H1 (cell line): Measurements from ENCODE around the gene NME1. TPM values are rescaled to one million over a fixed set of nuclear protein-coding genes. Genes with fewer than 3 reads are reported as not detected.

Source experiments
- CTCF ChIA-PET: fragments of 300-600 bp; sonication (Branson Sonifier 250); formaldehyde crosslinking; loops from one replicate; lab custom pipeline; 2021; ENCODE audit not compliant: partially characterized antibody; lab: Charles Lee
- POLR2A ChIA-PET: fragments of 300-600 bp; sonication (Branson Sonifier 250); formaldehyde crosslinking; loops from one replicate; lab custom pipeline; 2021; ENCODE audit warnings: inconsistent platforms; ENCODE audit not compliant: partially characterized antibody; lab: Charles Lee
- DNase-seq, 2 experiments: peaks; one replicate each; pipeline versions ENCODE4 v3.0.0 to v3.0.0-alpha.2; 2010 to 2022; ENCODE audit warnings: low spot score in 2 of 2, low read depth in 1 of 2, mixed read lengths in 1 of 2
- FAIRE-seq: peaks from 2 replicates; lab custom pipeline; 2011; peaks lifted over from hg19 to GRCh38; lab: Jason Lieb, UNC
- H2AFZ ChIP-seq: 2 replicates; pipeline ENCODE4 v1.8.1; 2012; ENCODE audit warnings: low read length, inconsistent platforms
- H2AK5ac ChIP-seq: 2 replicates; pipeline ENCODE4 v1.6.1; 2013; ENCODE audit warnings: low read depth, low read length
- H2BK120ac ChIP-seq: replicated peaks from 2 replicates; pipeline ENCODE3; 2013; ENCODE audit warnings: low read depth, low read length, inconsistent platforms
- H2BK12ac ChIP-seq: 2 replicates; pipeline ENCODE4 v1.6.1; 2013; ENCODE audit warnings: low read depth, low read length
- H2BK15ac ChIP-seq: 2 replicates; pipeline ENCODE4 v1.6.1; 2013; ENCODE audit warnings: low read length
- H2BK20ac ChIP-seq: 2 replicates; pipeline ENCODE4 v1.6.1; 2013; ENCODE audit warnings: low read length
- H2BK5ac ChIP-seq: 2 replicates; pipeline ENCODE4 v1.6.1; 2013; ENCODE audit warnings: low read depth, low read length
- H3K14ac ChIP-seq: 2 replicates; pipeline ENCODE4 v1.6.1; 2013; ENCODE audit warnings: inconsistent platforms; ENCODE audit not compliant: insufficient read length
- H3K18ac ChIP-seq: 2 replicates; pipeline ENCODE4 v1.6.1; 2013; ENCODE audit warnings: low read length; ENCODE audit errors: extremely low read depth
- H3K23ac ChIP-seq: 2 replicates; pipeline ENCODE4 v1.6.1; 2013; ENCODE audit warnings: inconsistent platforms; ENCODE audit not compliant: insufficient read length
- H3K23me2 ChIP-seq: 2 replicates; pipeline ENCODE4 v1.6.1; 2013; ENCODE audit warnings: low read depth, low read length
- H3K27ac ChIP-seq: 2 replicates; pipeline ENCODE4 v1.6.1; 2011; ENCODE audit warnings: low read depth, low read length, inconsistent platforms
- H3K27me3 ChIP-seq, 4 experiments: replicated peaks in 1 of 4; 1 replicate in 1 of 4; 2 replicates in 3 of 4; pipeline versions ENCODE4 v1.6.1 to v1.8.1; 2011 to 2013; ENCODE audit warnings: low read length in 3 of 4, mild to moderate bottlenecking in 3 of 4, inconsistent platforms in 2 of 4, mixed read lengths in 2 of 4, moderate library complexity in 1 of 4; ENCODE audit not compliant: control insufficient read depth in 3 of 4, insufficient read depth in 3 of 4; ENCODE audit errors: extremely low read depth in 1 of 4
- H3K36me3 ChIP-seq, 4 experiments: 2 replicates each; pipeline versions ENCODE4 v1.6.1 to v1.8.1; 2011 to 2013; ENCODE audit warnings: mild to moderate bottlenecking in 4 of 4, low read length in 3 of 4, moderate library complexity in 2 of 4, control low read depth in 1 of 4, inconsistent platforms in 1 of 4; ENCODE audit not compliant: insufficient read depth in 4 of 4, control insufficient read depth in 2 of 4
- H3K4ac ChIP-seq: replicated peaks from 2 replicates; pipeline ENCODE3; 2013; ENCODE audit warnings: low read length, low read depth, mixed read lengths, inconsistent platforms; ENCODE audit not compliant: insufficient read length
- H3K4me1 ChIP-seq, 4 experiments: replicated peaks in 1 of 4; 1 replicate in 1 of 4; 2 replicates in 3 of 4; pipeline versions ENCODE4 v1.6.1 to v1.8.1; 2011 to 2013; ENCODE audit warnings: low read length in 3 of 4, inconsistent platforms in 2 of 4, mixed read lengths in 1 of 4; ENCODE audit not compliant: insufficient read depth in 4 of 4, control insufficient read depth in 3 of 4
- H3K4me2 ChIP-seq, 2 experiments: 2 replicates each; pipeline versions ENCODE4 v1.6.1 to v1.8.1; 2011 to 2013; ENCODE audit warnings: low read depth in 2 of 2, low read length in 2 of 2, control low read depth in 1 of 2, inconsistent platforms in 1 of 2, mild to moderate bottlenecking in 1 of 2; ENCODE audit not compliant: insufficient read depth in 1 of 2
- H3K4me3 ChIP-seq, 4 experiments: fragments of 200-600, 300-600 bp in 1 of 4; sonication (generic), shearing (Covaris generic), sonication (Bioruptor Twin) in 1 of 4; 2 replicates each; pipeline versions ENCODE4 v1.5.1 to v1.8.1; 2011 to 2016; ENCODE audit warnings: low read length in 4 of 4, low read depth in 3 of 4, control low read depth in 2 of 4, inconsistent platforms in 2 of 4, mild to moderate bottlenecking in 2 of 4, mixed read lengths in 1 of 4, moderate library complexity in 1 of 4; ENCODE audit not compliant: insufficient read depth in 2 of 4; ENCODE audit errors: extremely low read depth in 1 of 4
- H3K56ac ChIP-seq: replicated peaks from 2 replicates; pipeline ENCODE3; 2013; ENCODE audit warnings: low read depth, mild to moderate bottlenecking, mixed read lengths, low read length, inconsistent platforms; ENCODE audit not compliant: insufficient read length
- H3K79me1 ChIP-seq: 2 replicates; pipeline ENCODE4 v1.6.1; 2013; ENCODE audit warnings: low read depth, low read length, control low read depth
- H3K79me2 ChIP-seq, 2 experiments: 2 replicates each; pipeline versions ENCODE4 v1.6.1 to v1.8.1; 2012 to 2013; ENCODE audit warnings: low read length in 2 of 2, mild to moderate bottlenecking in 2 of 2, inconsistent platforms in 1 of 2; ENCODE audit not compliant: insufficient read depth in 2 of 2, control insufficient read depth in 1 of 2
- H3K9ac ChIP-seq, 4 experiments: replicated peaks in 1 of 4; 1 replicate in 1 of 4; 2 replicates in 3 of 4; pipeline versions ENCODE4 v1.6.1 to v1.8.1; 2011 to 2013; ENCODE audit warnings: low read depth in 3 of 4, low read length in 3 of 4, control low read depth in 2 of 4, mild to moderate bottlenecking in 2 of 4, moderate library complexity in 2 of 4, inconsistent platforms in 1 of 4; ENCODE audit errors: extremely low read depth in 1 of 4
- H3K9me3 ChIP-seq, 2 experiments: 2 replicates each; pipeline versions ENCODE4 v1.6.1 to v1.8.1; 2012 to 2013; ENCODE audit warnings: mild to moderate bottlenecking in 2 of 2, moderate library complexity in 2 of 2, control low read depth in 1 of 2, inconsistent platforms in 1 of 2, low read depth in 1 of 2, low read length in 1 of 2, mixed read lengths in 1 of 2; ENCODE audit not compliant: insufficient read depth in 2 of 2
- H4K20me1 ChIP-seq, 2 experiments: replicated peaks in 1 of 2; 2 replicates each; pipeline versions ENCODE3 to v1.8.1; 2011 to 2013; ENCODE audit warnings: inconsistent platforms in 2 of 2, low read length in 2 of 2, mild to moderate bottlenecking in 1 of 2; ENCODE audit not compliant: insufficient read depth in 2 of 2, control insufficient read depth in 1 of 2
- H4K5ac ChIP-seq: 2 replicates; pipeline ENCODE4 v1.6.1; 2013; ENCODE audit warnings: low read length, low read depth, mixed read lengths, inconsistent platforms; ENCODE audit not compliant: insufficient read length
- H4K8ac ChIP-seq: 2 replicates; pipeline ENCODE4 v1.8.0; 2013; ENCODE audit warnings: mild to moderate bottlenecking, moderate library complexity, low read length, inconsistent platforms; ENCODE audit not compliant: insufficient read depth; ENCODE audit errors: extremely low read depth
- H4K91ac ChIP-seq: replicated peaks from 2 replicates; pipeline ENCODE3; 2013; ENCODE audit warnings: low read length, mixed read lengths, inconsistent platforms; ENCODE audit not compliant: insufficient read length
- EGR1 ChIP-seq: IDR thresholded peaks from 2 replicates; pipeline ENCODE4 v1.6.1; 2011; ENCODE audit warnings: low read depth, low read length, borderline replicate concordance
- FOSL1 ChIP-seq: IDR thresholded peaks from 2 replicates; pipeline ENCODE4 v1.6.1; 2011; ENCODE audit warnings: mild to moderate bottlenecking, low read depth, low read length, moderate library complexity; ENCODE audit not compliant: insufficient read depth
- HDAC2 ChIP-seq, 2 experiments: fragments of 300-600 bp in 1 of 2; sonication (generic) in 1 of 2; IDR thresholded peaks; 2 replicates each; pipeline ENCODE4 v1.6.1; 2011 to 2012; ENCODE audit warnings: low read depth in 2 of 2, low read length in 2 of 2, mild to moderate bottlenecking in 2 of 2, moderate library complexity in 2 of 2, borderline replicate concordance in 1 of 2, inconsistent platforms in 1 of 2
- HDAC6 ChIP-seq: IDR thresholded peaks from one replicate; pipeline ENCODE4 v1.7.1; 2012; ENCODE audit warnings: low read depth, mild to moderate bottlenecking, inconsistent platforms, low read length, moderate library complexity
- PHF8 ChIP-seq: fragments of 200-600 bp; sonication (generic); conservative IDR thresholded peaks from 2 replicates; pipeline ENCODE4 v1.7.1; 2012; ENCODE audit warnings: low read depth, mild to moderate bottlenecking, inconsistent platforms, low read length, moderate library complexity
- RAD21 ChIP-seq, 2 experiments: IDR thresholded peaks in 1 of 2; conservative IDR thresholded peaks in 1 of 2; 2 replicates each; pipeline ENCODE4 v1.6.1; 2011; ENCODE audit warnings: low read depth in 2 of 2, low read length in 2 of 2, improper control_type of control experiment in 1 of 2, inconsistent platforms in 1 of 2, mild to moderate bottlenecking in 1 of 2, moderate library complexity in 1 of 2
- SP4 ChIP-seq: IDR thresholded peaks from 2 replicates; pipeline ENCODE4 v1.6.1; 2012; ENCODE audit warnings: low read length, inconsistent platforms
- SRF ChIP-seq: IDR thresholded peaks from 2 replicates; pipeline ENCODE4 v1.6.1; 2011; ENCODE audit warnings: mild to moderate bottlenecking, low read depth, low read length, moderate library complexity
- SUZ12 ChIP-seq: fragments of 200-600 bp; sonication (generic); IDR thresholded peaks from 2 replicates; pipeline ENCODE4 v1.6.1; 2012; ENCODE audit warnings: mild to moderate bottlenecking, inconsistent platforms, low read length, moderate library complexity, mixed read lengths
- TEAD4 ChIP-seq: IDR thresholded peaks from 2 replicates; pipeline ENCODE4 v1.6.1; 2012; ENCODE audit warnings: low read depth, low read length, inconsistent platforms, mixed read lengths
- WGBS, 2 experiments: shearing (Covaris generic) in 1 of 2; methylation state at CpG; one replicate each; pipeline versions ENCODE4 v1.1.6 to v1.1.7; 2013 to 2015; ENCODE audit warnings: low lambda C conversion rate in 2 of 2, mixed read lengths in 2 of 2, inconsistent platforms in 1 of 2, low coverage in 1 of 2, missing lambda C conversion rate in 1 of 2; ENCODE audit not compliant: insufficient replicate concordance in 2 of 2, insufficient coverage in 1 of 2, insufficient read length in 1 of 2; ENCODE audit errors: extremely low coverage in 1 of 2, missing lambda C conversion rate in 1 of 2; 5-methylcytosine and 5-hydroxymethylcytosine counted together
- polyA plus RNA-seq, 7 experiments: library from polyadenylated mRNA; depleted of rRNA in 3 of 7; stranded (reverse) in 5 of 7; unstranded in 2 of 7; fragments of >200 nt in 5 of 7; fragments of 200-250 nt in 2 of 7; gene quantifications; 1 replicate in 5 of 7; 2 replicates in 1 of 7; 4 replicates in 1 of 7; pipeline versions ENCODE4 v1.2.1 to v1.2.3, GENCODE V29; 2011 to 2013; ENCODE audit warnings: missing spikeins in 2 of 7, mixed read lengths in 2 of 7
- total RNA-seq: library from RNA; stranded (reverse); fragmentation: NEBNext Ultra II Directional; extraction: Animal tissue kit (Norgen Biotek cat#: 25700); gene quantifications from 2 replicates; pipeline ENCODE4 v1.2.1, GENCODE V29; 2021

Gene NME1
- total and polyA plus RNA-seq, 2 of the 8 experiments (the other 6 are each of a cell fraction or from before 2014, with no cell fraction given), result 307 to 380 TPM

- Histone ChIP-seq H3K9me3 (no peaks in the 10 kb centered on the region), H3K56ac (peak within 1 kb of the TSS; percentile 32), H3K14ac (no peak within 1 kb of the TSS), H3K4me1 (peaks cover 0 to 5% (median 4%) of the 10 kb centered on the region in 4 experiments; a peak in 4 of 7 replicates), H3K23me2 (peaks cover 11% of the 10 kb centered on the region), H3K4me2 (peak within 1 kb of the TSS; percentile 89 to 93), H4K20me1 (peaks cover 5 to 15% of the 10 kb centered on the region in 2 experiments), H2BK5ac (peak within 1 kb of the TSS; percentile 91), H4K91ac (peak within 1 kb of the TSS; percentile 42), H4K5ac (peak within 1 kb of the TSS; percentile 71), H3K27ac (peak within 1 kb of the TSS; percentile 98), H2BK12ac (peak within 1 kb of the TSS; percentile 55; the same call in 1 of the 2 replicates), H3K36me3 (no peaks in the 10 kb centered on the region), H3K4ac (no peak within 1 kb of the TSS), H3K9ac (peak within 1 kb of the TSS; percentile 81 to 98 (median 90)), H3K23ac (no peak within 1 kb of the TSS), H2BK20ac (no peak within 1 kb of the TSS), H2AFZ (peak within 1 kb of the TSS; percentile 95), H2AK5ac (0 out of 2 replicates have a peak within 1 kb of the TSS, but pooled peaks have one; percentile 53), H2BK15ac (no peak within 1 kb of the TSS), H3K79me1 (peaks cover 7% of the 10 kb centered on the region; the same call in 1 of the 2 replicates), H3K27me3 (no peaks in the 10 kb centered on the region), H4K8ac (peak within 1 kb of the TSS; percentile 89), H3K18ac (peak within 1 kb of the TSS; percentile 68), H3K4me3 (peak within 1 kb of the TSS; percentile 89 to 100 (median 96)), H2BK120ac (peak within 1 kb of the TSS; percentile 54), H3K79me2 (peaks cover 0 to 37% of the 10 kb centered on the region in 2 experiments; a peak in 2 of 4 replicates)
- POLR2A ChIA-PET, result interaction anchor here (0.7 to 3.3 kb wide), 14 partner anchors 10 to 254 kb away, joined by 3 to 17 read pairs (median 4); partner anchors contain the start of genes NME1, NME2 and TOB1
- CTCF ChIA-PET, result interaction anchor here (0.9 to 1.0 kb wide), 2 partner anchors 32 to 119 kb away, joined by 3 to 6 read pairs; partner anchors contain the start of gene NME1
- no peak for FAIRE-seq
- DNase-seq, result peak; percentile 74 to 92
- WGBS, 2 experiments, result 2% methylated on average over 30 of the region's 68 CpGs; no CpG with 5 or more reads in 1 of the 2 experiments
- no peak for TF ChIP-seq SUZ12
- 0 out of 2 replicates have a peak, but pooled peaks have one; percentile 5 for TF ChIP-seq SP4
- TF ChIP-seq TEAD4, result no peak
- TF ChIP-seq EGR1, result no peak
- TF ChIP-seq RAD21 (IDR thresholded peaks at IDR 0.05 in 1 of 2, conservative IDR thresholded peaks at IDR 0.05 in 1 of 2; ENCODE audit: low read depth in 2 of 2, low read length in 2 of 2), result no peak
- peak; percentile 63; the same call in 1 of the 2 replicates for TF ChIP-seq PHF8
- no peak for TF ChIP-seq FOSL1
- peak; percentile 43 for TF ChIP-seq SRF
- TF ChIP-seq HDAC6, result no peak
- TF ChIP-seq HDAC2 (IDR thresholded peaks at IDR 0.05; ENCODE audit: borderline replicate concordance in 1 of 2, low read depth in 2 of 2, low read length in 2 of 2), result no peak; a peak in 1 of 4 replicates
Observed at GRCh38 chr17:51120739-51121619, 32.4 kb upstream of the NME1 start, which contains the start of gene SPAG9. Gene SPAG9 (minus strand): TSS chr17:51120868. CDS start chr17:51120656, 212 bp downstream.
